T-helper 17 cell (primary cell): Measurements from ENCODE around the gene APC2. TPM values are rescaled to one million over a fixed set of nuclear protein-coding genes. Genes with fewer than 3 reads are reported as not detected.
A peak's percentile ranks its signal among the peaks of the same experiment; 100 is the strongest.

Source experiments
- ATAC-seq: fragments of 150-1000 bp; cut with Tn5 transposase; 2 replicates; pipeline ENCODE4 v1.10.0; 2021; ENCODE audit warnings: mild to moderate bottlenecking, moderate library complexity
- DNase-seq, 3 donors: peaks; one replicate each; pipeline versions ENCODE4 v3.0.0 to v3.0.0-alpha.2; 2020 to 2021
- H3K9me3 ChIP-seq: one replicate; pipeline ENCODE4 v1.7.0; 2013; ENCODE audit warnings: low read length, mild to moderate bottlenecking; ENCODE audit not compliant: control insufficient read depth, poor library complexity, severe bottlenecking
- H3K27ac Mint-ChIP-seq: one replicate; pipeline ENCODE4 v1.8.0; 2022; ENCODE audit warnings: mild to moderate bottlenecking, moderate library complexity, mixed read lengths
- H3K27me3 Mint-ChIP-seq: one replicate; pipeline ENCODE4 v1.8.0; 2022; ENCODE audit warnings: mixed read lengths
- H3K36me3 Mint-ChIP-seq: one replicate; pipeline ENCODE4 v1.8.0; 2022; ENCODE audit warnings: low read depth, mixed read lengths
- H3K4me1 Mint-ChIP-seq: one replicate; pipeline ENCODE4 v1.8.0; 2022; ENCODE audit warnings: mild to moderate bottlenecking, mixed read lengths
- H3K4me3 Mint-ChIP-seq: one replicate; pipeline ENCODE4 v1.8.0; 2022; ENCODE audit warnings: mild to moderate bottlenecking, moderate library complexity, mixed read lengths
- total RNA-seq, 4 donors: library from RNA in 2 of 4; stranded (reverse) in 2 of 4; gene quantifications; one replicate each; pipeline ENCODE4 v1.2.3 and lab custom pipeline; 2022 to 2026

The APC2 gene
- total RNA-seq, 2 donors from 2014 or later = 0.07 to 0.44 TPM

DNA sequence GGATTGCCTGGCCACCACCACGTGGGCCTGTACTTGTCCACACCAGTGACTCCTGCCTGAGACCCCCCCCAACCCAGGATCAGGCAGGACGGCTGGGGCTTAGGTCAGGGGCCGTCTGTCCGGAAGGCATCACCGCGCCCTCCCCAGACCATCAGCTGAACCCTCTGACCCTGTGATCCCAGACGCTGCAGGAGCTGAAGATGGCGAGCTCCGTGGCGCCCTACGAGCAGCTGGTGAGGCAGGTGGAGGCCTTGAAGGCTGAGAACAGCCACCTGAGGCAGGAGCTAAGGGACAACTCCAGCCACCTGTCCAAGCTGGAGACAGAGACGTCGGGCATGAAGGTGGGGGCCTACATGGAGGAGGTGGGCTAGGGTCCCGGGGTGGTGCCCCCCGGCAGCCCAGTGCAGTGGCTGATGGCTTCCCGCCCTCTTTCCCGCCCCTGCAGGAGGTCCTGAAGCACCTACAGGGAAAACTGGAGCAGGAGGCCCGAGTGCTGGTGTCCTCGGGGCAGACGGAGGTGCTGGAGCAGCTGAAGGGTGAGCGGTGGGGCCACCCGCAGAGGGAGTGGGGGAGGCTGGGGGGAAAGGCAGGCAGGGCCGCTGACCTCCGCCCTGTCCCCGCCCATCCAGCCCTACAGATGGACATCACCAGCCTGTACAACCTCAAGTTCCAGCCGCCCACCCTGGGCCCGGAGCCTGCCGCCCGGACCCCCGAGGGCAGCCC lies 3.0 kb downstream of the APC2 start:
- Mint-ChIP-seq H3K4me1 (peaks cover 17% of the 10 kb centered on the region), H3K4me3 (no peak overlapping the region), H3K27me3 (peaks cover 42% of the 10 kb centered on the region), H3K27ac (no peak overlapping the region), H3K36me3 (peaks cover 13% of the 10 kb centered on the region)
- ATAC-seq = no peak
- no peak for DNase-seq
- H3K9me3 ChIP-seq = no peaks in the 10 kb centered on the region

DNA sequence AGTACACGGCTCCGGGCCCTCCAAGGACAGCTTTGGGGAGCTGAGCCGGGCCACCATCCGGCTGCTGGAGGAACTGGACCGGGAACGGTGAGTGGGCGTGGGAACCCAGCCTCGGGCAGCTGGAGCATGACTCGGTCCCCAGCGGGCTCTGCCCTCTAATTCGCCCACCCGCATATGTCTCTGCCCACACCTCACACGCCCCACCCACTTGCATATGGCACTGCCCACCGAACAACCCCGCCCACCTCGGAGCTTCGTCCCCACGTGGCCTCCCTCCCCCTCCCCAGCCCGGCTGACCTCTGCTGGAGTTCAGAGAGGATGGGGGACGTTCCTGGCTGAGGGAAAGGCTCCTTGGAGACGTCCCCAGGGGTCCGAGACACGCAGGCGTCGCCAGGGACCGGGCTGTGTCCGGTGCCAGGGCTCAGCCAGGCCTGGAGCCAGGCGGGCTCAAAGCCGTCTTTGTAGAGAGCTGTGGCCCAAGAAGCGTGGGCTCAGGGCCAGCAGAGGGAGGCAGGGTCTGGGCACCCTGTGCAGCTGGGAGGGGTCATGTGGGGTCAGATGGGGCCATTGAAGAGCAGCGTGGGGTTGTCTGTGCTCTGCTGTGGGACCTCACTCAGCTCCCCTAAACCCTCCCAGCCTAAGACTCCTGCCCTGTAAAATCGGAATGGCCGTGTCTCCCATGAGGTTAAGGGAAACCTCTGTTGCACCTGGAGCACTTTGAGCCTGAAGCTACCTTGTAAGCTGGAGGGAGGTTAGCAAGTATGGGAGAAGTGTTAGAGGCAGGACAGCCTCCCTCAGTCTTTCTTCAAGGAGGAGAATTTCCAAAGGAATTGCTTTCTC lies 3.8 kb downstream of the APC2 start:
- H3K27ac Mint-ChIP-seq = no peak overlapping the region
- H3K4me1 Mint-ChIP-seq = peaks cover 17% of the 10 kb centered on the region
- no peaks in the 10 kb centered on the region for H3K9me3 ChIP-seq
- H3K4me3 Mint-ChIP-seq = peak overlapping the region; percentile 70
- no peak for ATAC-seq
- peaks cover 11% of the 10 kb centered on the region for H3K36me3 Mint-ChIP-seq
- peaks cover 38% of the 10 kb centered on the region for H3K27me3 Mint-ChIP-seq
- no peak for DNase-seq

DNA sequence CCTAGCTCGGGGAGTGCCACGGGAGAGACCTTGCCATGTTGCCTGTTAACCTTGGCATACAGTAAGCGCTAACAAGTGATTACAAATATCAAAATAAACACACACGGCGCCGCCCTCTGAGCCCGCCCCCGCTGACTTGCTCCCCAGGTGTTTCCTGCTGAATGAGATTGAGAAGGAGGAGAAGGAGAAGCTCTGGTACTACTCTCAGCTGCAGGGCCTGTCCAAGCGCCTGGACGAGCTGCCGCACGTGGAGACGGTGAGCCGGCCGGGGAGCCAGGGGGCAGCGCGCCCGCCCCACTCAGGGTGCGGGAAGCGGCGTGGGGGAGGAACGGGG lies 5.0 kb downstream of the APC2 start:
- Mint-ChIP-seq H3K27ac (no peak overlapping the region), H3K4me3 (peak overlapping the region; percentile 61), H3K4me1 (peaks cover 15% of the 10 kb centered on the region), H3K36me3 (peaks cover 7% of the 10 kb centered on the region), H3K27me3 (peaks cover 30% of the 10 kb centered on the region)
- no peaks in the 10 kb centered on the region for H3K9me3 ChIP-seq
- ATAC-seq (peak; percentile 12), DNase-seq (no peak)

DNA sequence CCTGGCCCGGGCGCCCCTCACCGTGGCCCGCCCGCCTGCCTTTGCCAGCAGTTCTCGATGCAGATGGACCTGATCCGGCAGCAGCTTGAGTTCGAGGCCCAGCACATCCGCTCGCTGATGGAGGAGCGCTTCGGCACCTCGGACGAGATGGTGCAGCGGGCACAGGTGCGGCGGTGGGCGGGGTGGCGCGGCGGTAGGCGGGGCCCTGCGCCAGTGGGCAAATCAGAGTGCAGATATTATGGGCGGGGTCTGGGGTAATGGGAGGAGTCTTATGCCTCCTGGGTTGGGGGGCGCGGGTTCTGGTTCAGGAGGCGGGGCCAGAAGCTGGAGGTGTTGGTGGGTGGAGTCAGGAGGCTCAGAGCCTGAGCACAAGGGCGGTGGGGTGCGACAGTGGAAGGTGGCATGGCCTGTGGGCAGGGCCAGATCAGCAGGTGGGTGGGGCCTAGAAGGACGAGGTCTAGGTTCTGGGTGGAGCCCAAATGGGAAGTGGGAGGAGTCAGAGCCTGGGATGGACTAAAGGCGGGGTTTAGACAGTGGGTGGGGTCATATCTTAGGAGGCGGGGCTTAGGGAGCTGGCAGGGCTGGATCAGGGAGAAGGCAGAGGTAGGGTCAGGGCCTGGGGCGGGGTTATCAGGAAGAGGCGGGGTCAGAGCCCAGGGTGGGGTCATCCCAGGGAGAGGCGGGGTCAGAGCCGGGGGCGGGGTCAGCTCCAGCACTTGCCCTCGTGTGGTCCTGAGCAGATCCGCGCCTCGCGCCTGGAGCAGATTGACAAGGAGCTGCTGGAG lies 5.6 kb downstream of the APC2 start:
- DNase-seq (peak in 2 of 3 donors; percentile 44 to 46), ATAC-seq (peak; percentile 80)
- Mint-ChIP-seq H3K4me1 (peaks cover 15% of the 10 kb centered on the region), H3K36me3 (peaks cover 7% of the 10 kb centered on the region), H3K4me3 (peak overlapping the region; percentile 9), H3K27me3 (peaks cover 27% of the 10 kb centered on the region), H3K27ac (no peak overlapping the region)
- H3K9me3 ChIP-seq = no peaks in the 10 kb centered on the region

DNA sequence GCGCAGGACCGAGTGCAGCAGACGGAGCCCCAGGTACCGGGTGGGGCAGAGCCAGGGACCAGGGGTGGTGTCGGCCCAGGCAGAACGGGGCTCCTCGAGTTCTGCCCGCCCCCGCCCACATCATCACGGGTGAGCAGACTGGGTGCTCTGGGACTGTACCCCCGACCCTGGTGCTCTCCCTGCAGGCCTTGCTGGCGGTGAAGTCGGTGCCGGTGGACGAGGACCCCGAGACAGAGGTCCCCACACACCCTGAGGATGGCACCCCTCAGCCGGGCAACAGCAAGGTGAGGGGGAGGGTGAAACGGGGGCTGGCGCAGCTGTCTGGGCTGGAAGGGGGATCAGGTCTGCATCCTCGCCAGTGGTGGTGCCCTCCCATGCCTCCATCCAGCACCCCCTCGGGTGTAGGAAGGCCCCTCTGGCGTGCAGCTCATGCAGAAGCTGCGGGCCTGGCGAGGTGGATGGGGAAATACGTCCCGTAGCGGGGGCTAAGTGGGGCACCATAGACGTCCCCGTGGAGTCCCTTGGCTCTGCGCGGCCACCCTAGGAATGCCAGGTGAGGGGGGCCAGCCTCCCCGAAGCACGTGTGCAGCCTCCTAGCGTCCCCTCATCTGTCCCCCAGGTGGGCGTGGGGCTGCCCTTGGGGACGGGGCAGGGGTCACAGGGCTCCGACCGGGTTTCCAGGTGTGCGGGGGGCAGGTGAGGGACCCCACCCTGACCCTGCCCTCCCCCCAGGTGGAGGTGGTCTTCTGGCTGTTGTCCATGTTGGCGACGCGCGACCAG lies 6.4 kb downstream of the APC2 start:
- DNase-seq (no peak), ATAC-seq (no peak)
- Mint-ChIP-seq H3K27me3 (peaks cover 20% of the 10 kb centered on the region), H3K36me3 (peaks cover 3% of the 10 kb centered on the region), H3K27ac (no peak overlapping the region), H3K4me1 (peaks cover 11% of the 10 kb centered on the region), H3K4me3 (no peak overlapping the region)
- no peaks in the 10 kb centered on the region for H3K9me3 ChIP-seq

DNA sequence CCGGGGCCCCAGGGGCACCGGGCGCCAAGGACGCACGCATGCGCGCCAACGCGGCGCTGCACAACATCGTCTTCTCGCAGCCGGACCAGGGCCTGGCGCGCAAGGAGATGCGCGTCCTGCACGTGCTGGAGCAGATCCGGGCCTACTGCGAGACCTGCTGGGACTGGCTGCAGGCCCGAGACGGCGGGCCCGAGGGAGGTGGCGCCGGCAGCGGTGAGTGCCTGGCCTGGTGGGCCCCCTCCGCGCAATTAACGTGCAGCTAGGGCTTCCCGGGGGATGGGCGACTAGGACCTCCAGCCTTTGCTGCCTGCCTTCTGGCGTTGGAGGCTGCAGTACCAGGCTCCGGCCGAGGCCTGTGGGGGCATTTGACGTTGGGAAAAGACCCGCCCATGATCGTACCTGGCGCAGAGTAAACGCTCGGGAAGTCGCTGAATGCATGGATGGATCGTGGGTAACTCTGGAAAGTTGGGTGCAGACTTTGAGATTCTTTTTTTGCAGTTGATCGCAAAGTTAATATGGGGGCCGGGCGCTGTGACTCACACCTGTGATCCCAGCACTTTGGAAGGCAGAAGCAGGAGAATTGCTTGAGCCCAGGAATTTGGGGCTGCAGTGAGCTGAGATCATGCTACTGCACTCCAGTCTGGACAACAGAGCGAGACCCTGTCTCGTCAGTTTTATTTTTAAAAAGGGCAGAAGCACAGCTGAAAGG lies 7.3 kb downstream of the APC2 start:
- peaks cover 20% of the 10 kb centered on the region for H3K27me3 Mint-ChIP-seq
- H3K27ac Mint-ChIP-seq = no peak overlapping the region
- H3K9me3 ChIP-seq = no peaks in the 10 kb centered on the region
- DNase-seq = no peak
- no peak for ATAC-seq
- no peak overlapping the region for H3K4me3 Mint-ChIP-seq
- peaks cover 3% of the 10 kb centered on the region for H3K36me3 Mint-ChIP-seq
- H3K4me1 Mint-ChIP-seq = peaks cover 11% of the 10 kb centered on the region

DNA sequence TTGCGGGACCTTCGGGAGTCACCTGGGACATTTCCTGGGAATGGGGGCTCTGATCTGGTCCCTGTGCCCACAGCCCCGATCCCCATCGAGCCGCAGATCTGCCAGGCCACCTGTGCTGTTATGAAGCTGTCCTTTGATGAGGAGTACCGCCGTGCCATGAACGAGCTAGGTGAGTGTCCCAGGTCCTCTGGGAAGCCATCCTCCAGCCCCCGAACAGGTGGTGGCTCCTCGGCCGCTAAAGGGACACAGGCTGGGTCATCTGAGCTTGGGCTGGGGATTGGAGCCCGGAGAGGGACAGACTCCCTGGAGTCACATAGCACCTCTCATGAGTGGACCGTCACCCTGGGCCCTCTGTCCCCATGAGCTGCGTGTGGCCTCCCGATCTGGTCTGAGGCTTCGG lies 8.0 kb downstream of the APC2 start:
- no peak overlapping the region for H3K4me3 Mint-ChIP-seq
- no peaks in the 10 kb centered on the region for H3K9me3 ChIP-seq
- no peak for ATAC-seq
- peaks cover 11% of the 10 kb centered on the region for H3K4me1 Mint-ChIP-seq
- H3K27ac Mint-ChIP-seq = no peak overlapping the region
- peaks cover 3% of the 10 kb centered on the region for H3K36me3 Mint-ChIP-seq
- H3K27me3 Mint-ChIP-seq = peaks cover 14% of the 10 kb centered on the region
- DNase-seq = no peak

DNA sequence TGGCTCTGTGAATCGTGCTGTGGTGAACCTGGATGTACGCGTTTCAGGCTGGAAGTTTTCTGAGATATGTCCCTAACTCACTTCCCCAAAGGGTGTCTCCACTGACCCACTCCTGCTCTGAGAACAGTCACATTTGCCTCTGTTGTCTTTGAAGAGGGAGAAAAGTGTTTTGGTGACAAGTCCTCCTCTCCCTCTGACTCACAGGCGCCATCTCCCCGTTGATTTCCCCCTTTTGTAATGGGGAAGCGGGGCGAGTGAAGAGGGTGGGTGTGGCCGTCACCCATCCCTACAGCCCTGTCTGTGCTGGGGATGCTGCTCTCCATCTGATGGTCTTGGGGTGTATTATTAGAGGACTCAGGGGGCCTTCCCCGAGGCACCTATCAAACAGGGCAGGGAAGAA lies 9.6 kb downstream of the APC2 start:
- DNase-seq = no peak
- peaks cover 6% of the 10 kb centered on the region for H3K27me3 Mint-ChIP-seq
- ATAC-seq = no peak
- no peak overlapping the region for H3K4me3 Mint-ChIP-seq
- H3K36me3 Mint-ChIP-seq = peaks cover 3% of the 10 kb centered on the region
- no peak overlapping the region for H3K27ac Mint-ChIP-seq
- no peaks in the 10 kb centered on the region for H3K9me3 ChIP-seq
- H3K4me1 Mint-ChIP-seq = peaks cover 8% of the 10 kb centered on the region

DNA sequence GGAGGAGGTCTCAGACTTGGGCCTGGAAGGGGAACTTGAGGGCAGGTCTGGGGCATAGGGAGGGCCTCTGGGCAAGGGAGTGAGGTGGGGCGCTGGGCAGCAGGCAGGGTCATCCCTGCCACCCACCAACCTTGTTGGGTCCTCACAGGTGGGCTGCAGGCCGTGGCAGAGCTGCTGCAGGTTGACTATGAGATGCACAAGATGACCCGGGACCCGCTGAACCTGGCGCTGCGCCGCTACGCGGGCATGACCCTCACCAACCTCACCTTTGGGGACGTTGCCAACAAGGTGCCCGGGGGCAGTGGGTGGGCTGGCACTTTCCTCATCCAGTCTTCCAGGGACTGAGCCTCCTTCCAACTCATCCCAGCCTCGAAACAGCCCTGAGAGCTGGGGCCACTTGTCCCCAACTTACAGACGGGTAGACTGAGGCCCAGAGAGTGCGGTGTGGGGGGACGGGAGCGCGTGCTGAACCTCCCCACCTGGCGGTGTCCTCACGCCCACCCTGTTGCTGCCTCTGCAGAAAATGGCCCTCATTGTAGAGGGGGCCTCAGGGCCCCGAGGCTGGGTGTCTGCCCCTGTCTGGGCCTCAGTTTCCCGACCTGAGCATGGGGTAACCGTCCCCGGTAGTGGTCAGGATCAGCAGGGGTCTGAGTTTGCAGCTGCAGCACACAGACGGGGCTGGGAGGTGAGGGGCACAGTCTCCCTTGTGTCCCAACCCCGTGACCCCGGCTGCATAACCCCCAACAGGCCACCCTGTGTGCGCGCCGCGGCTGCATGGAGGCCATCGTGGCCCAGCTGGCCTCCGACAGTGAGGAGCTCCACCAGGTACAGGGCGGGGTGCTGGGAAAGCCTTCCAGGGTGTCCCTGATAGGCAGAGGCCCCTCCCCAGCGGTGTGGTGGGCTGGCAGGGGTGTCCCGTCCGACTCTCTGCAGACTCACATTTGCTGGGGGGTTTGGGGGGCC lies 10.4 kb downstream of the APC2 start:
- Mint-ChIP-seq H3K27ac (no peak overlapping the region), H3K4me3 (no peak overlapping the region), H3K4me1 (peaks cover 8% of the 10 kb centered on the region), H3K36me3 (peaks cover 3% of the 10 kb centered on the region), H3K27me3 (peaks cover 5% of the 10 kb centered on the region)
- no peaks in the 10 kb centered on the region for H3K9me3 ChIP-seq
- ATAC-seq (no peak), DNase-seq (no peak)

DNA sequence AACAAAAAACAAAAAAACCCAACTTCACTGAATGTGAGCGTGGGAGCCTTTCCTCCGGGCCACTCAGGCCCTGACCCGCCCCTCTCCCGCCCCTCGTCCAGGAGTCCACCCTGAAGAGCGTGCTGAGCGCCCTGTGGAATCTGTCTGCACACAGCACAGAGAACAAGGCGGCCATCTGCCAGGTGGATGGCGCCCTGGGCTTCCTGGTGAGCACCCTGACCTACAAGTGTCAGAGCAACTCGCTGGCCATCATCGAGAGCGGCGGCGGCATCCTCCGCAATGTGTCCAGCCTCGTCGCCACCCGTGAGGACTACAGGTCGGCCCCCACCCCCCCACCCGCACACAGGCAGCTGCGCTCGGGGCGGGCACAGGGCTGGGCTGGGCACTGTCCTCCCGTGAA lies 11.9 kb downstream of the APC2 start:
- no peaks in the 10 kb centered on the region for H3K9me3 ChIP-seq
- Mint-ChIP-seq H3K4me3 (no peak overlapping the region), H3K27ac (no peak overlapping the region), H3K36me3 (no peaks in the 10 kb centered on the region), H3K4me1 (peaks cover 3% of the 10 kb centered on the region), H3K27me3 (no peaks in the 10 kb centered on the region)
- DNase-seq = no peak
- ATAC-seq = no peak

DNA sequence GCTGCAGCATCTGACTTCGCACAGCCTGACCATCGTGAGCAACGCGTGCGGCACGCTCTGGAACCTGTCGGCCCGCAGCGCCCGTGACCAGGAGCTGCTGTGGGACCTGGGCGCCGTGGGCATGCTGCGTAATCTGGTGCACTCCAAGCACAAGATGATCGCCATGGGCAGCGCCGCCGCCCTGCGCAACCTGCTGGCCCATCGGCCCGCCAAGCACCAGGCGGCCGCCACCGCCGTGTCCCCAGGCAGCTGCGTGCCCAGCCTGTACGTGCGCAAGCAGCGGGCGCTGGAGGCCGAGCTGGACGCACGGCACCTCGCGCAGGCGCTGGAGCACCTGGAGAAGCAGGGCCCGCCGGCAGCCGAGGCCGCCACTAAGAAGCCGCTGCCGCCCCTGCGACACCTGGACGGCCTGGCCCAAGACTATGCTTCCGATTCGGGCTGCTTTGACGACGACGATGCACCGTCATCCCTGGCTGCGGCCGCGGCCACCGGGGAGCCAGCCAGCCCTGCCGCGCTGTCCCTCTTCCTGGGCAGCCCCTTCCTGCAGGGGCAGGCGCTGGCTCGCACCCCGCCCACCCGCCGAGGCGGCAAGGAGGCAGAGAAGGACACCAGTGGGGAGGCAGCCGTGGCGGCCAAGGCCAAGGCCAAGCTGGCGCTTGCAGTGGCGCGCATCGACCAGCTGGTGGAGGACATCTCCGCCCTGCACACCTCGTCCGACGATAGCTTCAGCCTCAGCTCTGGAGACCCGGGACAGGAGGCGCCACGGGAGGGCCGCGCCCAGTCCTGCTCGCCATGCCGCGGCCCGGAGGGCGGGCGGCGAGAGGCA lies 15.5 kb downstream of the APC2 start:
- no peak for DNase-seq
- H3K36me3 Mint-ChIP-seq = no peaks in the 10 kb centered on the region
- ATAC-seq = no peak
- peaks cover 5% of the 10 kb centered on the region for H3K4me1 Mint-ChIP-seq
- peak overlapping the region; percentile 15 for H3K4me3 Mint-ChIP-seq
- H3K9me3 ChIP-seq = no peaks in the 10 kb centered on the region
- H3K27me3 Mint-ChIP-seq = no peaks in the 10 kb centered on the region
- H3K27ac Mint-ChIP-seq = no peak overlapping the region
